ENCODE data around the gene ZNF787.
"Not testable (repeated sequence)": the region's sequence is repeated elsewhere in the genome, so short reads cannot be mapped to it uniquely, and the experiment has no call there.

Gene ZNF787

GRCh38 chr19:56119582-56119978 lies 1.5 kb downstream of the ZNF787 start:
- peak; percentile 49 for DNase-seq

DNA sequence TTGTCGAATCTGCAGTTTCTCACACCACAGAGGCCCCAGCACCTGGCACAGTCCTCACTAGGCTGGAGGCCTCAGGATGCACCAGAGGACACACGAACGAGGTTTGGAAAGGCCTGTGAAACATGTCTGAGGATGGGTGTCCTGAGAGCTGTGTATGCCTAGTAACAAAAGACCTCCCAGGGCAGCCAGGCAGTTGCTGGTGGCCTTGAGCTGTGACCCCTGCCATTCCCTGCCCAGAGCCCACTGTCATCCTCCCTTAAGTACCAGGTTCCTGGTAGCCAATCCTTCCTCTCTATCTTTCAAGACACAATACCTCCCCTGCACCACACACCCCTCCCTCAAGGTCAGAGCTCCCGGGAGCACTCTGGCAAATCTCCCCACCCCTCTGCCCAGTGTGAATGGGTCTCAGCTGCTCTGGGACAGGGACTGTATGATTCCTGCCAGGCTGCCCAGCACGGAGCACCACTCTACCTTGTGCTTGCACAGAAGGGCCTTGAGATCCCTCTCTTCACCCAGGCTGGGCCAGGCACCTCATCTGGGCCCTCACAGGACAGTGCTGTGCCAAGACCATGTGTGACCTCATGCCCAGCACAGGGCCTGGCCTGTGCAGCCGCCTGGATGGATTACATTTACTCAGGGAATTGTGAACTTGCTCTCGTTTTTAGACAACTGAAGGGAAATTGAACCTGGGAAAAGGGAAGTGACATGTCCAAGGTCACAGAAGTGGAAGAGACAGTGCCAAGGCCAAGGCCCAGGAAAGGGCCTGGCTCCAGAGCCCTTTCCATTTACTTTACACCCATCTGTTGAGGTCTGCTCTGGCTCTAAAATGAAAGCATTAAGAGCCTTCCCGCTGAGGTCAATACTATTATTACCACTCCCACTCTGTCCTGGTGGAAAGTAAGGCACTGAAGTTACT lies 2.2 kb downstream of the ZNF787 start:
- no peak for DNase-seq

GRCh38 chr19:56117889-56118288 lies 3.2 kb downstream of the ZNF787 start:
- no peak for DNase-seq

- no peak for DNase-seq
These were observed 3.7 kb downstream of the ZNF787 start for GRCh38 chr19:56117376-56117884.

- no peak for DNase-seq
These were observed 4.5 kb downstream of the ZNF787 start for GRCh38 chr19:56116606-56117005.

GRCh38 chr19:56115490-56115889 lies 5.6 kb downstream of the ZNF787 start:
- DNase-seq: no peak

DNA sequence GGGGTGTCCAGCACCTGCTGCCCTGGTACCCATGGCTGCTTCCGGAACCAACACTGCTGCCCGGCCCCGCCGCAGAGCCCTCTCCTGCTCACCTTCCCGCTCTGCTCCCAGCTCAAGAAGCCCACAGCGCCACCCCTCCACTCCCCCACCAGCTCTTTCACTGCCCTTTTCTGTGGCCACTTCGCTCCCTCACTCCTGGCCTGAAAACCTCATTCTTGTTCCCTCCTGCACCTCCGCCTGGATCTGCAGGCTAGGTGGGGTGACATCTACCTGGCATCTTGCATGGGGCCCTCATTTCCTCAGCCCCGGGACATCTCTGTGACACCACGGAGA lies 6.4 kb downstream of the ZNF787 start:
- DNase-seq: no peak

DNA sequence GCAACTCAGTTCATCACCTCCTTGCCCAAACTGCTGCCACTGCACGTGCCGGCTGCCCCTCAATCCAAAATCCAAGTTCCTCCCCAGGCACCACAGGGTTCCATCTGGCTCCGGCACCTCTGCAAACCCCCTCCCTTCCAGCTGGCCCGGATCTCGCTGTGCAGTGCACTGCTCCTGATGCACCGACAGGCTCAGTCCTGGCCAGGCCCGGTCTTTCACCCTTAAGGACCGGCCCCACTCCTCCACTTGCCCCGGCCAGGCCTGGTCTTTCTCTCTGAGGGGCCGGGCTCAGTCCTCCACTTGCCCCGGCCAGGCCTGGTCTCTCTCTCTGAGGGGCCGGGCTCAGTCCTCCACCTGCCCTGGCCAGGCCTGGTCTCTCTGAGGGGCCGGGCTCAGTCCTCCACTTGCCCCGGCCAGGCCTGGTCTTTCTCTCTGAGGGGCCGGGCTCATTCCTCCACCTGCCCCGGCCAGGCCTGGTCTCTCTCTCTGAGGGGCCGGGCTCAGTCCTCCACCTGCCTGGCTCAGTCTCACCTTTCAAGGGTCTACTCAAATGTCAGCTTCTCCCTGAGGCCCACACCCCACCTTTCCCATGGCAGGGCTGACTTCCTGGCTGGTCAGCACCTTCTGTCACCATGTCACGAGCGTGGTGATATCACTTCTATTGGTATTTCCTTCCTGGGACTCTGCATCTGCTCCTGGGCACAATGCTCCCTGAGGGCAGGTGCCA lies 6.9 kb downstream of the ZNF787 start:
- no peak for DNase-seq

DNA sequence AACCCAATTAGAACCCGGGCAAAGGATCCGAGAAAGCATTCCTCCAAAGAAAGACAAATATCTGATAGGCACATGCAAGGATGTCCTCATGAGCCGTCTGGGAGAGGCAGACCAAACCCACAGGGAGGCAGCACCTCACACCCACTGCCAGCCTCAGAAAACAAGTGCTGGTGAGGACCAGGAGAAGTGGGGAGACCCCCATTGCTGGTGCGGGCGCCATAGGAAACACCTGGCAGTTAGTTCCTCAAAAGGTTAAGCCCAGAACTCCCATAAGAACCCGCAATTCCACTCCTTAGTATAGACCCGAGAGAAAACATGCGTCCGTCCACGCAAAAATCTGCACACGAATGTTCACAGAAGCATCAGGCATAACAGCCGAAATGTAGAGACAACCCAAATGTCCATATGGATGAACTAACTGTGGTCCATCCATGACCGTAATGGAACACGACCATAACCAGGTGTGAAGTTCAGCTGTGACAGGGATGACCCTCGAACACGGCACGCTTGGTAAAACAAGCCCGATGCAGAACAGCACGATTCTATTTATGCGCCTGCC lies 7.9 kb downstream of the ZNF787 start:
- DNase-seq: no peak

GRCh38 chr19:56112313-56112709 lies 8.8 kb downstream of the ZNF787 start:
- DNase-seq: no peak

DNA sequence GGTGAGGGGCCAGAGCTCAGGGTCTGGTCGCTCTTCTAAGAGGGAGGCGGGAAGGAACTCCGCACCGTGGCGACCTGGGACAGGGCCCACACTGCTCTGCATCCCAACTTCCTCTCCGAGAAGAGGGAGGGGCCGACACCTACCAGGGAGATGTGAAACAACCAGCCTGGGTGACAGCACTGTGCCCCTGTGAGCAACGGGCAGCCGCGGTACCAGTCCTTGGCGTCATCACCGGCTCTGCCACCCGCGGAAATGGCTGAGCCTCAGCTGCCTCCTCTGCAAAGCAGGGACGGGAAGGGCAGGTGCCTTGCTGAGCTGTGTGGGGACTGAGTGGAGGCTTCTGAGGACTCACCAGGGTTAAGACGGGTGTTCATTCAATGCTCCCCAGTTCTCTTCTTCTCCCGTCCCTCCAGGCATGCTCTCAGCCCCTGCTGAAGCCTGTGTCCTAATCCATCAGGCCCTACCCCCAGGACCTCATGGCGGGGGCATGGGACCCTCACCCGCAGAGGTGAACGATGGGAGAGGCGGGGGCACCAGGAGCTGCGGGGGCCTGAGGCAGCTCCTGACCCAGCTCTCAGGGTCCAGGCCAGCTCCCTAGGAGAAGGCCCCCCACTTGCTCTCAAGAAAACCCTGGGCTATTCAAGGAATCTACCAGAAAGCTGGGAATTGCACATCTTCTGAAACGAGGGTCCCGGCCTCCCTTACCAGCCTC lies 9.3 kb downstream of the ZNF787 start:
- DNase-seq: no peak

GRCh38 chr19:56110515-56111448 lies 10.3 kb downstream of the ZNF787 start:
- DNase-seq: no peak

- peak; percentile 31 for DNase-seq
These were observed 11.9 kb downstream of the ZNF787 start for GRCh38 chr19:56109226-56109625.

DNA sequence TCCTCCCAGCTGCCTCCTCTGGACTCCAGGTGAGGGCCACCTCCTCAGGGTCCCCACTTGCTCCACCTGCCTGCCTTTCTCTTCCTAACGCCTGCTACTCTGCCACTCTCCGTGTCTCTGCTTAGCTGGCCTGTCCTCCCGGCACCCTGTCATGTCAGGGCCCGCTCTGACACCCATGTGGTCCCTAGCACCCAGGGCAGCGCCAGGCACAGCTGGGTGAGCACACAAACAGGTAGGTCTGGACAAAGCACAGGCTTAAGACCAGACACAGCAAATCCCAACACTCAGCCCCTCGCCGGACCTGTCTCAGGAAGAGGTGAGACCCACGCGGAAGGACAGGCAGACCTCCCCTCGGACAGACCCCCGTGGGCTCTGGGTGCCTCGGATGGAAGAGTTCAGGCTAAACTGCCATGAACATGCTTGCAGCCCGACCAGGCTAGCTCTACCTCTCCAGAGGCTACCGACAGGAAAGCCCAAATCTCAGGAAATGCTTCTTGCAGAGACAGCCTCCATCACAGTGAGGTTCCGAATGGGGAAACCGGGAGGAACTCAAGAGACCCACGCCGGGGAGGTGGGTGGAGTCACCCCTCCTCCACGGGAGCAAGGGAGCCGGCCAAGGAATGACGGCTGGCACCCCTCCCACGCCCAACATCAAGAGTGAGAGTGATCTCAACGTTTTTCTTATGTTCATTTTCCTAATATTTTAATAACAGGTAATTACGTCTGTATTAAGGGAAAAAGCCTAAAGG lies 12.5 kb downstream of the ZNF787 start:
- peak; percentile 32 for DNase-seq

GRCh38 chr19:56107626-56108351 lies 13.3 kb downstream of the ZNF787 start:
- DNase-seq: no peak

DNA sequence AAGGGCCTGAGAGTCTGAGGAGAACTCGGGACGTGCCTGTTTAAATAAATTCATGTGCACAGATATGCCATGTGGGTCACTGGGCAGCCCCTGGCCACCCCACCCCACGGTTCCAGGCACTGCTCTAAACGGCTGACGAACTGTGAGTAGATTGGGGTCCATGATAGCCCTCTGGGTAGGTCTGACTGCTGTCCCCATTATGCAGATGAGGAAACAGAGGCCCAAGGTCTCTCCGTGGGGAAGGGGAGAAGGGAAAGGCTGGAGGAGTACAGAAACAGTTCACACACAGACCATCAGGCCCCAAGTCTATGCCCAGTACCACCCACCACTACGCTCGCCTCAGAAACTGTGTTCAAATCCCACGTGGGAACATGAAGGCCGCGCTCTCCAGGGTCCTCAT lies 14.1 kb downstream of the ZNF787 start:
- DNase-seq: no peak

GRCh38 chr19:56106397-56106849 lies 14.7 kb downstream of the ZNF787 start:
- DNase-seq: no peak

DNA sequence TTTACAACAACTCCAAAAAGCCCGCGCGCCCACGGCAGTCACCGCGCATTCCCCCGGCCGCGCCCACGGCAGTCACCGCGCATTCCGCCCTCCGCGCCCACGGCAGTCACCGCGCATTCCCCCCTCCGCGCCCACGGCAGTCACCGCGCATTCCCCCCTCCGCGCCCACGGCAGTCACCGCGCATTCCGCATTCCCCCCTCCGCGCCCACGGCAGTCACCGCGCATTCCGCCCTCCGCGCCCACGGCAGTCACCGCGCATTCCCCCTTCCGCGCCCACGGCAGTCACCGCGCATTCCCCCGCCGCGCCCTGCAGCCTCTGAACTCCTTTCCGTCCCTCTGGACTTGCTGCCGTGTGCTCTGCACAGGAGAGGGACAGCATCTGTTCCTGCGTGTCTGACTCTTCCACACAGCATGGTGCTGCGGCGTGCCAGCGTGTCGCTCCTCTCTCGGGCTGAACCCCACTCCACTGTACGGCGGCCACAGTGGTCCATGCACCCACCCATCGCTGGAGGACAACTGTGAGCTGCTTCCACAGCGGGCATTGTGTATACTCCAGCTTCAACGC lies 15.2 kb downstream of the ZNF787 start:
- DNase-seq: not testable (repeated sequence)

- peak; percentile 19 for DNase-seq
These were observed 15.9 kb downstream of the ZNF787 start for GRCh38 chr19:56105090-56105701.

GRCh38 chr19:56104423-56104822 lies 16.7 kb downstream of the ZNF787 start:
- DNase-seq: no peak

Data from fibroblast of skin of right biceps (primary cell).